ENCODE measurements around the gene ACCS.

- TF ChIP-seq CTCF (IDR thresholded peaks at IDR 0.05) (no peak), SMC3 (IDR thresholded peaks at IDR 0.05) (no peak), HMGXB4 (CRISPR knock-in tag; IDR thresholded peaks at IDR 0.05; ENCODE audit: borderline replicate concordance) (no peak), REST (IDR thresholded peaks at IDR 0.05) (no peak), JUNB (IDR thresholded peaks at IDR 0.05) (no peak), CEBPB (IDR thresholded peaks at IDR 0.05) (no peak), MAX (IDR thresholded peaks at IDR 0.05) (no peak), MAFK (IDR thresholded peaks at IDR 0.05; ENCODE audit: partially characterized antibody) (no peak), POLR2A (IDR thresholded peaks at IDR 0.05; ENCODE audit: low read length) (no peak), RAD21 (conservative IDR thresholded peaks at IDR 0.05 in 1 of 2, IDR thresholded peaks at IDR 0.05 in 1 of 2) (no peak)
These were observed 18.1 kb upstream of the ACCS start, which contains the start of gene ACCSL for GRCh38 chr11:44047931-44048431.
